Non-pigmented ciliary epithelial cell (primary cell): ENCODE results near the gene KCNK4.

Source experiments
- DNase-seq: peaks from one replicate; pipeline ENCODE4 v3.0.0-alpha.2; 2010; ENCODE audit warnings: low read depth

KCNK4 gene

GRCh38 chr11:64253481-64253880 is 37.6 kb upstream of the KCNK4 start:
- DNase-seq: no peak

- DNase-seq: no peak
Observed at GRCh38 chr11:64254326-64254725, 36.8 kb upstream of the KCNK4 start.

GRCh38 chr11:64255135-64256128 is 35.7 kb upstream of the KCNK4 start:
- no peak for DNase-seq

GRCh38 chr11:64256300-64256699 is 34.8 kb upstream of the KCNK4 start:
- no peak for DNase-seq

GRCh38 chr11:64258356-64258755 is 32.7 kb upstream of the KCNK4 start:
- no peak for DNase-seq

- DNase-seq: no peak
Observed at GRCh38 chr11:64258946-64259532, 32.1 kb upstream of the KCNK4 start.

GRCh38 chr11:64259533-64260067 is 31.5 kb upstream of the KCNK4 start:
- no peak for DNase-seq

- DNase-seq: no peak
Observed at GRCh38 chr11:64260147-64260708, 30.9 kb upstream of the KCNK4 start.

- no peak for DNase-seq
Observed at GRCh38 chr11:64261556-64262080, 29.5 kb upstream of the KCNK4 start.

- no peak for DNase-seq
Observed at GRCh38 chr11:64262271-64263002, 28.7 kb upstream of the KCNK4 start.

GRCh38 chr11:64263021-64263946 is 27.8 kb upstream of the KCNK4 start:
- no peak for DNase-seq

GRCh38 chr11:64263947-64264317 is 27.2 kb upstream of the KCNK4 start:
- no peak for DNase-seq

- DNase-seq: no peak
Observed at GRCh38 chr11:64264371-64264852, 26.7 kb upstream of the KCNK4 start.

GRCh38 chr11:64265176-64266160 is 25.6 kb upstream of the KCNK4 start:
- no peak for DNase-seq

GRCh38 chr11:64266339-64266738 is 24.8 kb upstream of the KCNK4 start:
- no peak for DNase-seq

- DNase-seq: no peak
Observed at GRCh38 chr11:64267207-64267945, 23.7 kb upstream of the KCNK4 start.

- no peak for DNase-seq
Observed at GRCh38 chr11:64268025-64268892, 22.8 kb upstream of the KCNK4 start.
